Left colon (tissue), 2 donors: ENCODE results near the gene ZNF77. TPM values are rescaled to one million over a fixed set of nuclear protein-coding genes. Genes with fewer than 3 reads are reported as not detected.
"Not testable (repeated sequence)": the region's sequence is repeated elsewhere in the genome, so short reads cannot be mapped to it uniquely, and the experiment has no call there.

Source experiments
- ATAC-seq: fragments of 200-7000 bp; cut with Tn5 transposase; one replicate; pipeline ENCODE4 v1.9.1; 2020; ENCODE audit warnings: mild to moderate bottlenecking, moderate library complexity
- DNase-seq, 2 donors: peaks; one replicate each; pipeline ENCODE4 v3.0.0-alpha.2; 2020
- intact Hi-C, 2 donors: fragments of 100-400 bp; cut with DNase I in 1 of 2; cut with micrococcal nuclease in 1 of 2; formaldehyde crosslinking; loops; one replicate each; pipeline versions ENCODE4 v1.11.2 to v1.14.0; 2022; cut with DNase I, micrococcal nuclease
- total RNA-seq, 2 donors: library from RNA; stranded (reverse); fragmentation: NEBNext Ultra II Directional; extraction: Animal tissue kit (Norgen Biotek cat#: 25700); gene quantifications; one replicate each; pipeline ENCODE4 v1.2.1, GENCODE V29; 2021
- donor health status: DM: no; HTN: no; CAD: no.
- donor health status: DM: yes; HTN: yes; CAD: no.

Gene ZNF77
- total RNA-seq, 2 donors from 2014 or later = 4.5 to 4.6 TPM

DNA sequence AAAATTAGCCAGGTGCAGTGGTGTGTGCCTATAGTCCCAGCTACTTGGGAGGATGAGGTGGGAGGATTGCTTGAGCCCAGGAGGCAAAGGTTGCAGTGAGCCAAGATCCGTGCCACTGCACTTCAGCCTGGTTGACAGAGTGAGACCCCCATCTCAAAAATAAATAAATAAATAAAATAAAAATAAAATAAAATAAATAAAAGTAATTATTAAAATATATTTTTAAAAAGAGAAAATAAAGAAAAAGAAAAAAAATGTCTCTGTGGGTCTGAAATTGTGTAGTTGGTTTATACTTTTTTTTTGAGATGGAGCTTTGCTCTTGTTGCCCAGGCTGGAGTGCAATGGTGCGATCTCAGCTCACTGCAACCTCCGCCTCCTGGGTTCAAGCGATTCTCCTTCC, 8.9 kb downstream of the ZNF77 start:
- DNase-seq, ATAC-seq, intact Hi-C loops: not testable (repeated sequence)

DNA sequence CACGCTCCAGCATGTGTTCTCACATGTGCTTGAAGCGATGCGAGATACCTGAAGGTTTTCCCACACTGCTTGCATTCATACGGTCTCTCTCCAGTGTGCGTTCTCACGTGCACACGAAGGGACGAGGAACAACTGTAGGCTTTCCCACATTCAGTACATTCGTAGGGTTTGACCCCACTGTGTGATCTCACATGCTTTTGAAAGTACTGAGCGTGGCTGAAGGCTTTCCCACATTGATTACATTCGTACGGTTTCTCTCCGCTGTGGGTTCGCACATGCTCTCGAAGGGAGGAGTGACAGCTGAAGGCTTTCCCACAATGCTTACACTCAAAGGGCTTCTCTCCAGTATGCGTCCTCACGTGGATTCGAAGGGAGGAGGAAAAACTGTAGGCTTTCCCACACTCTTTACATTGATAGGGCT, 11.3 kb downstream of the ZNF77 start:
- no peak for ATAC-seq
- DNase-seq = no peak
- intact Hi-C loops = no loop called here

DNA sequence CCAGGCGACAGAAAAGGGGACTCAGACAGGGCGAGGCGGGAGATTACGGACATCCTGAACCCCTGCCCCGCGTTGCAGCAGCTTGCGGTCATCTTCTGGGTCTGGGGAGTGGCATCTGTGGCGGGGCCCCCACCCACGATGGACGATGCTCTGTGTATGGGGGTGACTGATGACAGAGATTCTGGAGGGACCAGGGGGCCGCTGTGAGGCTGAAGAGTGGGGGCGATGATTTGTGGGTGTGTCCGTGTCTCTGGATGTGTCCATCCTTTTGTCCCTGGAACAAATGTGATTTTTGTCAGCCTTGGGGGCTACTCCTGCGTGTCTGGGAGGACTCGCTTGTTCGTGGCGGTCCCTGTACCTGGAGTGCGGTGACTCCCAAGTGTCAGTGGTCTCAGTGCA, 17.7 kb downstream of the ZNF77 start:
- ATAC-seq = no peak
- intact Hi-C loops = no loop called here
- DNase-seq = no peak

DNA sequence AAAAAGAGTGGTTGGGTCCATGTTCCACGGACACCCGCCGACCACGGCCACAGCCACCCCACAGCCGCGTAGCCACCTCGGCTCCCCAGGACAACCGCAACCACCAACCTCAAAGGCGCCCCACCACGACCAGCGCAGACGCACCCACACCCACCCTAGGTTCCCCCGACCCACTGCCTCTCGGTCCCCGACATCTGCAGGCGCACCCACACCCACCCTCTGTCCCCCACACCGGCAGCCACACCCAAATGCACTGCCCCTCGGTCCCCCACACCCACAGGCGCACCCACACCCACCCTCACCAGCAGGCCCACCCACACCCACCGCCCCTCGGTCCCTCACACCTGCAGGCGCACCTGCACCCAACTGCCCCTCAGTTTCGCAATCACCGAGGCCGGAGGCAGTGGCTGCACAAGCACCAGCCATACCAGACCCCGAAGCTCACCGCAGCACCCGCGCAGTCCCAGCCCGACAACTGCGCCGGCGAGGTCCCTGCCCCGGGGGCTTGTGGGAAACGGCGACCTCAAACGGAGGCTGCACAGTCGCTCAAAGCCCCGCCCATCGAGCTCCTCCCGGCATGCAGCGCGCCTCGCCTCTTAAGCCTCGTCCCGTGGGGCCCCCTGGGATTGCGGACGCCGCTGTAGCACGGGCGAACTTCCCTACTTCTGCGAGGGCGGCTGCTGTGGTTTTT, 18.3 kb downstream of the ZNF77 start:
- no peak for DNase-seq
- no peak for ATAC-seq
- intact Hi-C loops = no loop called here

DNA sequence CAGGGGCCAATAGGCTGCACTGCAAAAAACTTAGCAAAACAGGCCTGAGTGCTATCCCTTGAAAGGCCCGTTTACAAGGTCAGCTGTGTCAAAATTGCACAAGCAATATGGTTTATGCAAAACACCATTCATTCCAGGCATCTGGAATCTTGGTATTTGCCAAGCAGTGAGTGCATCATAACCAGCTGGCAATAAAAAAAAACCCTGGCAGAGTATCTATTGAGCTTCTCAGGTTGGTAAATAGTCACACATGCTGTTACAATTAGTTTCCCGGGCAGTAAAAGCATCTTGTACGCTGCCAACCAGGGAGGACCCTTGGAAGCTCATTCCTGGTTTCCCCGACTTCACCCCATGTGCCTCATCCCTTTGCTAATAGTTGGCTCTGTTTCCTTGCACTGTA, 21.3 kb downstream of the ZNF77 start:
- intact Hi-C loops = no loop called here
- no peak for DNase-seq
- ATAC-seq = peak; percentile 86

DNA sequence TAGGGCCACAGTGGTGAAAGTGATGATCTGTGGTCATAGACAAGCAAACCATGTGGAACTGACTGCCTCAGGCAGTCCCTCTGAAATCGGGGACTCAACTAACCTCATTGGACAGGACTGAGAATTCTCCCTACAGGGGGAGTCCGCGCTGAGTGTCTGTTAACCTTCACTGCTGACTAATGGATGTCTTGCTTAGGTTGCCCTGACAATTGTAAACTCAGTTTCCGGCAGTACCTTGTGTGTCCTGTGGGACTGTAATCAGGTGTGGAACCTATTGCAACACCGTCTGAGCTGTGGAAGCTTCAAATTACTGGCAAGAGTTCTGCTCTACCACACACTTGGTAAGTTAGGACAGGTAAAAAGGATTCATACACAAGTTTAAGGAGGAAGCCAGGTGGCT, 21.8 kb downstream of the ZNF77 start:
- no peak for DNase-seq
- ATAC-seq = peak; percentile 73
- intact Hi-C loops = no loop called here

DNA sequence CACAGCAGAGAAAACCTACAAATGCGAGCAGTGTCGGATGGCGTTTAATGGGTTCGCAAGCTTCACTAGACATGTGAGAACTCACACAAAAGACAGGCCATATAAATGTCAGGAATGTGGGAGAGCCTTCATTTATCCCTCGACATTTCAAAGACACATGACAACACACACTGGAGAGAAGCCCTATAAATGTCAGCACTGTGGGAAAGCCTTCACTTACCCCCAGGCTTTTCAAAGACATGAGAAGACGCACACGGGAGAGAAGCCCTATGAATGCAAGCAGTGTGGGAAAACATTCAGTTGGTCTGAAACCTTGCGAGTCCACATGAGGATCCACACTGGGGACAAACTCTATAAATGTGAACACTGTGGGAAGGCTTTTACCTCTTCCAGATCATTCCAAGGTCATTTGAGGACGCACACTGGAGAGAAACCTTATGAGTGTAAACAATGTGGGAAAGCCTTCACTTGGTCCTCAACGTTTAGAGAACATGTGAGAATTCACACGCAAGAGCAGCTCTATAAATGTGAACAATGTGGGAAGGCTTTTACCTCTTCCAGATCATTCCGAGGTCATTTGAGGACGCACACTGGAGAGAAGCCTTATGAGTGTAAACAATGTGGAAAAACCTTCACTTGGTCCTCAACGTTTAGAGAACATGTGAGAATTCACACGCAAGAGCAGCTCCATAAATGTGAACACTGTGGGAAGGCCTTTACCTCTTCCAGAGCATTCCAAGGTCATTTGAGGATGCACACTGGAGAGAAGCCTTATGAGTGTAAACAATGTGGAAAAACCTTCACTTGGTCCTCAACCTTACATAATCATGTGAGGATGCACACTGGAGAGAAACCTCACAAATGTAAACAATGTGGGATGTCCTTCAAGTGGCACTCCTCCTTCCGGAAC, 27.2 kb downstream of the ZNF77 start:
- no peak for DNase-seq
- intact Hi-C loops = no loop called here
- no peak for ATAC-seq

DNA sequence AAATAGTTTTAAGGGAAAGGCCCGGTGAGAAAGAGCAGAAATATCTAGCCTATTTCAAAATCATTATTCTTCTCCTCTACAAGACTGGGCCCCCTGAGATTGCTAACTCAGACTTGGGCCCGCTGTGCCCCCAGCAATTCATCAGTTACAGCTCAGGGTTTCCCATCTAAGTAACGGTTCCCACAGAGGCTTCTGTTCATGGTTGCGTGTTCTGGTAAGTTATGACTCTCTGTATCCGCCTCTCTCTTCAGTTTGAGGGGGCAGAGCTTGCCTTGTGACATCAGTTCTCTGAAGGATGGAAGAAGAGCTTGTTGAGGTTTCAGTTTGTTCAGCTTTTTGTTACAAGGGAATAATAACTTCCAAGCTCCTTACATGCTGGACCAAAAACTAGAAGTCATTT, 32.5 kb downstream of the ZNF77 start:
- DNase-seq (no peak), ATAC-seq (no peak)
- intact Hi-C loops = no loop called here

DNA sequence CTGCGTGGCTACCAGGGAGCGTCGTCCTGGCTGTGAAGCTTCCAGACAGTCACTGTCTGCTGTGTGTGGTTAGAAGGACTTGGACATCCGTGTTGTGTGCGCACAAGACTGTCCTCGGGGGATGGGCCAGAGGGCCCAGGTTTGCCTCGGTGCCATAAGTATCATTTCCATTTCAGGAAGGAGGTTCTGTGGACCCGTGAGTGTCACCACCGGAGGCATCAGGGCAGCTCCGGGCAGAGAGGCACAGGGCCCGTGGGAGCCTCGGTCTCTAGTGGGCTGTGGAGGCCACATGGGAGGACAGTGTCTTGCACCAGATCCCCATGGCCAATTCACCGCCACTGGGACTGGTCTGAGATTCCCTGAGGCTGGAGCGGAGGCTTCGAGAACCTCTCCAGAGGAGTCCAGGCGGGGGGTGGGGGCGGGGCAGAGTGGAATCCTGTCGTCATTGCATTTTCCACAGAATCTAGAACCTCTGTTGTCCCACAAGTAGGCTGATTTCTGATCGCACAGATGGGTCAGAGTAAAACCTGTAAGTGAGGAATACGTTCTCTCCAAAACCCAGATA, 38.1 kb downstream of the ZNF77 start:
- ATAC-seq (no peak), DNase-seq (no peak)
- intact Hi-C loops = no loop called here

DNA sequence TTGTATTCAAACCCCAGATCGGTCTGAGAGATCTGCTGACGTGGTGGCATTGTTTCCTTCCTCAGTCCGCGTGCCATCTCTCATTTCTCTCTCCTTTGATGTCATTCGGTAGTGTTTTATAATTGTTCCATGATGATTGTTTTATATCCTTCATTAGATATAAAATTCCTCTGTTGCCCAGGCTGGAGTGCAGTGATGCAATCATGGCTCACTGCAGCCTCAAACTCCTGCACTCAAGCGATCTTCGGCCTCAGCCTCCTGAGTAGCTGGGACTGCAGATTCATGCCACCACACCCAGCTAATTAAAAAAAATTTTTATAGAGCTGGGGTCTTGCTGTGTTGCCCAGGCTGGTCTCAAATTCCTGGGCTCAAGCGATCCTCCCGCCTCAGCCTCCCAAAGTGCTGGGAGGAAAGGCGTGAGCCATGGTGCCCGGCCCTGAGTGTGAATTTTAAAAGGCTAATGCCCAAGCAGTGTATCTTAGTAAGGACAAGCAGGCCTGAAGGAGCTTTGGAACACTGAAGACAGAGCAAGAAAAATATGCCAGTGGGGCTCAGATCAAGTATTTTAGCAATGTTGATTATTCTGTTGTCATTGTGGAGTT, 38.8 kb downstream of the ZNF77 start:
- DNase-seq (no peak), ATAC-seq (peak; percentile 55)
- intact Hi-C loops = no loop called here

DNA sequence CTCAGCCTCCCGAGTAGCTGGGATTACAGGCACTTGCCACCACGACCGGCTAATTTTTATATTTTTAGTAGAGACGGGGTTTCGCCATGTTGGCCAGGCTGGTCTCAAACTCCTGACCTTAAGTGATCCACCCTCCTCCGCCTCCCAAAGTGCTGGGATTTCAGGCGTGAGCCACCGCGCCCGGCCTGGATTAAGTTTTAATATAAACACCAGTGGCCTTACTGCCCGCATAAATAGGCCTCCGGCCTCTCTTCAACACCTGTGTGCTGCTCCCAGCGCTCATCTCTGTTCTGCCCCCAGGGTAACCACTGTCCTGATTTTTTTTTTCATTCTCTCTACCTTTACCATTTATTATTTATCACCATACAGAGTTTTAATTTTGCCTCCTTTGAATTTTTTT, 41.4 kb downstream of the ZNF77 start:
- ATAC-seq, DNase-seq, intact Hi-C loops: not testable (repeated sequence)

DNA sequence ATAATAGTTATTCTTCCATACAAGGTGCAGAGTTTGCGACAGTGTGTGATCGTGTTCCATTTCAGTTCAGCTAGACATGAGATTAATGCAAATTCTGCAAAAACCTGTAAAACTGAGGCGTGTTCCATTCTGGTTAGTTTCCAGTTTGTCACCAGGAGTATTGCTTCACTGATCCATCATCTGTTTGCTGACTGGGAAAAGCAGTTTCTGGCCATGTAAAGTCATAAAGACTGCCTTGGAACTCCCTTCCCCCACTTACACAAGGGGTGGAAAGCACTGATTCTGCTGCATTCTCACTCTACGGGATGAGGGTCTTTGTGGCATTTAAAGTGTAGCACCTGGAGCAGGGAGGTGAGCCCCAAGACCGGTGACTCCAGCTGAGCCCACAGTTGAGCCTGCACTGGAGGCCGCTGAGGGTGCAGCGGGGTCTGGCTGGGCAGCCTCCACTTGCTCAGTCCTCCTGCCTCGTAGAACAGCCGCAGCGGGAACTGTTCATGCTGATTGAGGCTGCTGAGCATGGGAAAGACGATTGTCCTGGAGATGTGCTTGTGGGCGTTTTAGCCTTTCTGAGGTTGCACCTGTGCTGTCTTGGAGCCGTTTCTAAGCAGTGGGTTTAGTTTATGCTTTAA, 42.1 kb downstream of the ZNF77 start:
- ATAC-seq = no peak

DNA sequence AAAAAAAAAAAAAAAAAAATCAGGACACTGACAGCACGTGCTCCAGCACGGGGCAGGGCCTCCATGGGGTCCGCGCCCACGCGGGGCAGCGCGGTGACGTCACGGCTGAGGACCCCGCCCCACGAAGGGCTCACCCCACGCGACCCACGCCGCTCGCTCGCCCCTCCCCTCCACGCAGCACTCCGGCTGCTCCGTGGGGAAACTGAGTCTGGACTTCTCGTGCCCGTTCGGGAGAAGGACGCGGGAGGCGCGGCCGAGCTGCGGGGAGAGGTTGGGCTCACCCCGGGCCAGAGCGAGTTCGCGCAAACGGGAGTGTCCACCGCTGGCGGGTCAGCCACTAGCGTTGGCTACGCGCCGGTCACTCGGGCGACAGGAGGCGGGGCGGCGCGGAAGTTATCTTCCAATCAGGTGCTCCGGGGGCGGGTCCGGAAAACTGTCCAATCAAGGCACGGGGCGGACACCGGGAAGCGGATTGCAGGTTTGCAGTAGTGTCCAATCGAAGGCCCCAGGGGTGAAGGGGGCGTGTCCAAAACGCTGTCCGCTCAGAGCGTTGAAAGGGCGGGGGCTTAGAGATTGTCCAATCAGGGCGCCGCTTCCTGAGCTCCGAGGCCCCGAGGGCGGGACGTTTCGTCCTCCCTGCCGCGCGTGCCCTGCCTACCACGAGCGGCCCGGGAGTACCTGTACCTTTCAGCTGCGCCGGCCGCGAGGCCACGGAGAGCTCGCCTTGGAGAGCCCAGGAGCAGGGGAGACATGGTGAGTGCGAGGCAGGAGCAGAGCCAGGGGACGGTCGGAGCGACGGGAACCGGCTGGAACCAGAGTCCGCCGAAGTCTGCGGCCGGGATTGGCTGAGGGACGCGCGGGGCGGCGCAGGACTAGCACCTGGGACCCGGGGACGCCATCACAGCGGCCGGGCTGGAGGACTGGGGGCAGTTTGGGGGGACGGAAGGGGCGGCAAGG, 44.2 kb downstream of the ZNF77 start, which contains the start of gene ZNF57:
TSS of gene ZNF57 (plus strand) at position 633 of the 957 bp plus-strand sequence. CDS start at position 751, 118 bp downstream.
- intact Hi-C loops = no loop called here
- peak; percentile 100 for DNase-seq
- ATAC-seq = peak; percentile 88

More for the DNA sequence above, 42.1 kb downstream of the ZNF77 start:
- DNase-seq = no peak
- intact Hi-C loops = no loop called here

DNA sequence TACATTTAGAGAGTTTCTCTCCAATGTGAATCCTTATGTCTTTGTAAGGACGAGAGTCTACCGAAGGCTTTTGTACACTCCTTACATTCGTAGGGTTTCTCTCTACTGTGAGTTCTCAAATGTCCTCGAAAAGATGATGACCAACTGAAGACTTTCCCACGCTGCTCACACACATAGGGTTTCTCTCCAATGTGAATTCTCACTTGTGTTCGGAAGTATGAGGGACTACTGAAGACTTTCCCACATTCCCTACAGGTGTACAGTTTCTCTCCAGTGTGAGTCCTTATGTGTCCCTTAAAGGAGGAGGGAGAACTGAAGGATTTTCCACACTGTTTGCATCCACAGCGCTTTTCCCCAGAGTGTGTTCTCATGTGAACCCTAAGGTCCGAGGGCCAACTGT, 48.1 kb downstream of the ZNF77 start:
- intact Hi-C loops = no loop called here
- DNase-seq (no peak), ATAC-seq (no peak)

DNA sequence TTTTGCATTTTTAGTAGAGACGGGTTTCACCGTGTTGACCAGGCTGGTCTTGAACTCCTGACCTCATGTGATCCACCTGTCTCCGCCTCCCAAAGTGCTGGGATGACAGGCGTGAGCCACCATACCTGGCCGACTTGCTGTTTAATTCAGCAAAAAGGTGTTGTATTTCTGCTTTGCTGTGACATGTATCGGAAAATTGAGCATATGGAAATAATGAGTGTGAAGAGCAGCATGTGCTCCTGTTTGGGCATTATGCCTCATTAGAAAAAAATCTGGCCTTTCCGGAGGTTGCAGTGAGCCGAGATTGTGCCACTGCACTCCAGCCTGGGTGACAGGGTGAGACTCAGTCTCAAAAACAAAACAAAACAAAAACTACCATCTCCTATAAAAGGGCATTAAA, 54.2 kb downstream of the ZNF77 start:
- ATAC-seq, intact Hi-C loops, DNase-seq: not testable (repeated sequence)

DNA sequence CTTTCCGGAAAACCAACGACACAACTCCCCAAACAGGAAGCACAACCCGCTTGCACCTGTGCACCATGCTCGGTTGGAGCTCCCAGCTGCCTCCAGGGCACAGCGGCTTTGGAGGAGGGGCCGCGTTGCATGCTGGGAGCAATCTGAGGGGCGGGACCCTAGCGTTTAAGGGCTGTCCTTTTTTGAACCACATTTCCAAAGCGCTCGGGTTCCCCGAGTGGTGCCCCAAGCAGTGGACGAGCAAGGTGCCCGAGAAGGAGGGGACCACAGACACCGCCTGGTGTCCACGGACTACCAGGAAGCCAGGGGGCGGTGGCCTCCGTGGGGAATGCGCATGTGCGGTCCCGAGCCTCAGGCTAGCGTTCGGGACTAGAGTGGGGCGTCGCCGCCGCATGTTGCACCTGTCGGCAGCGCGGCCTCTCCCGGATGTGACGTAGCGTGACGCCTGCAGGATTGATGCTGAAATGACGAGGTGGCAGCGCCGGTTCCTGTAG, 56.0 kb downstream of the ZNF77 start:
- peak; percentile 84 for ATAC-seq

DNA sequence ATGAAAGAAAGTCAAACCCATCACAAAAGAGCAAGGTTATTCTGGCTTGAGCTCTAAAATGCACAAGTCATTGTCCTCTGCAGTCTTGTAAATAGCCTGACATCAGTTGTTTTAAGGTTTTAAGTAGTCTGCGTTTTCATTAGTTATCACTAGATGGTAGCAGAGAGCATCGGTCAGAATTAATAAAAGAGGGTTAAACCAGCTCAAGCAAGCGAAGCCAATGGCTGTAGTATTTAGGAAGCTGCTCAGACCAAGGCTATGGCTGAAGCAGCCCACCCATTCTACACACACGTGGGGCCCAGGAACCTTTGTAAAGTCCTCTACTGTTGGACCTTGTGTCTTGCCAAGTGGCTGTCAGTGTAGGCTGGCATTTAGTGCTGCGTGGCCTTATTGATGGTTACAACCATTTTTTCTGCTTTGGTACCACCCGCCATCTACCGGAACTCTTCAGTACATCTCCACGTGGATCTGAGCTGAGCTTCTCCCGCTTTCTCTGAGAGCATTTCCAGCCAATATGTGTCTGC, 57.3 kb downstream of the ZNF77 start:
- intact Hi-C loops = loop anchor here in 1 of 2 donors (10.0 kb wide), 1 partner anchor 277 kb away; no protein-coding TSS in a partner anchor
- ATAC-seq = peak; percentile 78
- DNase-seq = no peak

More for the DNA sequence above, 56.0 kb downstream of the ZNF77 start:
- intact Hi-C loops = loop anchor here in 1 of 2 donors (10.0 kb wide), 1 partner anchor 276 kb away; no protein-coding TSS in a partner anchor
- DNase-seq = peak; percentile 45 to 68
